Esophagus squamous epithelium (tissue), 4 donors: Measurements from ENCODE around the gene HOXA4.

Source experiments
- POLR2A ChIP-seq, 4 donors: fragments of 450-650 bp; IDR thresholded peaks; one replicate each; pipeline ENCODE4 v1.6.1; 2017; ENCODE audit warnings: antibody characterized with exemption in 4 of 4, mild to moderate bottlenecking in 4 of 4, moderate library complexity in 3 of 4
- TF ChIP-seq, protein P1 (sequence below), 6 experiments: fragments of 450-650 bp in 4 of 6; fragments of 200-600 bp in 2 of 6; sonication (generic) in 2 of 6; IDR thresholded peaks; one replicate each; pipeline ENCODE4 v1.5.1; 2016 to 2019; ENCODE audit warnings: antibody characterized with exemption in 6 of 6, mild to moderate bottlenecking in 4 of 6, moderate library complexity in 4 of 6

DNA sequence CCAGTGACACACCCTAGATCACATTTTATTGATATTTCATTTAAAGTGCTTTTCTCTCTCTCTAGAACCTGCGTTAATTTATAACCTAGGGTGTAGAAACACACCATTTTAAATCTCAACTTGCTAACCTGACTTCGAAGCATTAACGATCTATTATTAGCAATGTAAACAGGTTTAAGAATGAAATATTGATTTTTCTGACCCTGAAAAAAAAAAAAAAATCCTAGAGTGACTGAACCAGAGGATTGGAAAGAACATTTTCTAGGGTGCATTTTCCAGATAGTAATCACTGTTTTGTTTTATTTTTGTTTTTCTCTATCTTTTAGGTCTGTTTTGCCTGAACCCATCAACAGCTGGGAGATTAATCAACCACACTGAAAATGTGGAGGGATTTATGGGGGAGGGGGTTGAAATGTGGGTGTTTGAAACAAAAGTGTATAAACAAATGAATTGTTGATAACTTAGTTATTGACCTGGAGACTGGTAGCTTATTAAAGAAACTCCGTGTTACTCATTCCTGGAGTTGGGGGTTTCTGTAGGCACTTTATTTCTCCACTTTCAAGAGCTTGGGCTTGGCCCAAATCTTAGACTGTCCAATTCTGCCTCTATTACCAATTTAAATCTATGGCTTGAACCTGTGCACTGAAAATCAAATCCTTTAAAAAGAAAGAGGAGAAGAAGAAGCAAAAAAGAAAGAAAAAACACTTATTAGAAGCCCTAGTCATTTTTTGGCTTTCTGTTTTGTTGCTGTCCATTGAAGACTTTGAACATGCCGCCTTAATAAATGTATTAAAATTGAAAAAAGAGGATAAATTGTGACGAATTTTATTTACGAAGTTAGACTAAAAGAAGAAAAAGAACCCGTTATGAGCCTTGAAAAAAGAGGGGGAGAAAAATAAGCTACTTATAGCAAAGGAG, 30.8 kb downstream of the HOXA4 start:
- TF ChIP-seq, protein P1, sequence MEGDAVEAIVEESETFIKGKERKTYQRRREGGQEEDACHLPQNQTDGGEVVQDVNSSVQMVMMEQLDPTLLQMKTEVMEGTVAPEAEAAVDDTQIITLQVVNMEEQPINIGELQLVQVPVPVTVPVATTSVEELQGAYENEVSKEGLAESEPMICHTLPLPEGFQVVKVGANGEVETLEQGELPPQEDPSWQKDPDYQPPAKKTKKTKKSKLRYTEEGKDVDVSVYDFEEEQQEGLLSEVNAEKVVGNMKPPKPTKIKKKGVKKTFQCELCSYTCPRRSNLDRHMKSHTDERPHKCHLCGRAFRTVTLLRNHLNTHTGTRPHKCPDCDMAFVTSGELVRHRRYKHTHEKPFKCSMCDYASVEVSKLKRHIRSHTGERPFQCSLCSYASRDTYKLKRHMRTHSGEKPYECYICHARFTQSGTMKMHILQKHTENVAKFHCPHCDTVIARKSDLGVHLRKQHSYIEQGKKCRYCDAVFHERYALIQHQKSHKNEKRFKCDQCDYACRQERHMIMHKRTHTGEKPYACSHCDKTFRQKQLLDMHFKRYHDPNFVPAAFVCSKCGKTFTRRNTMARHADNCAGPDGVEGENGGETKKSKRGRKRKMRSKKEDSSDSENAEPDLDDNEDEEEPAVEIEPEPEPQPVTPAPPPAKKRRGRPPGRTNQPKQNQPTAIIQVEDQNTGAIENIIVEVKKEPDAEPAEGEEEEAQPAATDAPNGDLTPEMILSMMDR (IDR thresholded peaks at IDR 0.05): no peak
- TF ChIP-seq POLR2A (IDR thresholded peaks at IDR 0.05): no peak
